Smooth muscle cell (in vitro differentiated cells): ENCODE results near the gene CCRL2. TPM values are rescaled to one million over a fixed set of nuclear protein-coding genes. Genes with fewer than 3 reads are reported as not detected.
"Not testable (repeated sequence)": the region's sequence is repeated elsewhere in the genome, so short reads cannot be mapped to it uniquely, and the experiment has no call there.

Source experiments
- DNase-seq: peaks from one replicate; lab custom pipeline; 2025; ENCODE audit not compliant: unreplicated experiment; lab: John Stamatoyannopoulos, UW
- H2AFZ ChIP-seq: fragments of 200-600 bp; sonication (generic); 2 replicates; pipeline ENCODE4 v1.6.0; 2016; ENCODE audit warnings: antibody characterized with exemption, low read depth, mild to moderate bottlenecking
- H3F3A ChIP-seq: fragments of 200-600 bp; sonication (generic); 2 replicates; pipeline ENCODE4 v1.6.0; 2017; ENCODE audit warnings: antibody characterized with exemption, low read depth
- H3K27ac ChIP-seq: fragments of 200-600 bp; sonication (generic); 2 replicates; pipeline ENCODE4 v1.5.1; 2016; ENCODE audit warnings: low read depth, mild to moderate bottlenecking
- H3K27me3 ChIP-seq: fragments of 200-600 bp; sonication (generic); 2 replicates; pipeline ENCODE4 v1.6.1; 2016; ENCODE audit warnings: low read depth, mild to moderate bottlenecking
- H3K36me3 ChIP-seq: fragments of 200-600 bp; sonication (generic); 2 replicates; pipeline ENCODE4 v1.5.1; 2016; ENCODE audit warnings: low read depth
- H3K4me1 ChIP-seq: fragments of 200-600 bp; sonication (generic); 2 replicates; pipeline ENCODE4 v1.5.1; 2016; ENCODE audit warnings: low read depth
- H3K4me2 ChIP-seq: fragments of 200-600 bp; sonication (generic); 2 replicates; pipeline ENCODE4 v1.6.0; 2016; ENCODE audit warnings: mild to moderate bottlenecking
- H3K4me3 ChIP-seq: fragments of 200-600 bp; sonication (generic); 2 replicates; pipeline ENCODE4 v1.5.1; 2016; ENCODE audit warnings: mild to moderate bottlenecking
- H3K79me2 ChIP-seq: fragments of 200-600 bp; sonication (generic); 2 replicates; pipeline ENCODE4 v1.6.0; 2016; ENCODE audit warnings: low read depth, mild to moderate bottlenecking
- H3K9ac ChIP-seq: fragments of 200-600 bp; sonication (generic); 2 replicates; pipeline ENCODE4 v1.6.0; 2016; ENCODE audit warnings: low read depth
- H3K9me3 ChIP-seq: fragments of 200-600 bp; sonication (generic); replicated peaks from 2 replicates; pipeline ENCODE4 v1.5.1; 2016; ENCODE audit warnings: low read depth
- H4K20me1 ChIP-seq: fragments of 200-600 bp; sonication (generic); 2 replicates; pipeline ENCODE4 v1.6.0; 2016; ENCODE audit warnings: low read depth
- CTCF ChIP-seq: fragments of 200-600 bp; sonication (generic); IDR thresholded peaks from 2 replicates; pipeline ENCODE4 v1.5.1; 2017; ENCODE audit warnings: borderline replicate concordance, mild to moderate bottlenecking, antibody characterized with exemption; ENCODE audit not compliant: insufficient read depth, poor library complexity, severe bottlenecking
- WGBS: methylation state at CpG from one replicate; pipeline ENCODE4 v1.1.7; 2016; ENCODE audit warnings: low lambda C conversion rate; 5-methylcytosine and 5-hydroxymethylcytosine counted together
- polyA plus RNA-seq: library from polyadenylated mRNA; unstranded; fragments of >200 nt; fragmentation: Nextera tagmentation; extraction: Ambion mirVana; gene quantifications from 2 replicates; pipeline ENCODE4 v1.2.1, GENCODE V29; 2016
- total RNA-seq: library from RNA; depleted of rRNA; stranded (reverse); fragments of >200 nt; gene quantifications from 2 replicates; pipeline ENCODE4 v1.2.3, GENCODE V29; 2014

The CCRL2 gene
- total and polyA plus RNA-seq, 2 experiments from 2014 or later, result not detected

DNA sequence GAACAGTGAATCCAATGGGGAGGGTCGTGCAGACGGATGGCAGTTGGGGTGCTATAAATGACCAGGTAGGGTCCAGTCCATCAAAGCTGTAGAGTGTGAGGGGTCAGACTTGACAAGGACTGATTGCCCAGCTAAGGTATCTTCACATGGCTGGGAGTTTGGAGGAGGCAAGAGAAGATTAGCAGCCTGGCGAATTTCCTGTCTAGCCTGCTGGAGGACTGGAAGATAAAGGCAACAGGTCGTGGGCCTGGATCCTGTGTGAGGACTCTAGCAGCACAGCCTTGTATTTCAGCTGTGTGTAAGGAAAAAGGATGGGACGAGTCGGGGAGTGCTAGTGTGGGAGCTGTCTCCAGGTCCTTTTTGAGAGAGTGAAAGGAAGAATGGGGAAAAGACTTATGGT is 17.8 kb upstream of the CCRL2 start:
- Histone ChIP-seq H3K4me3 (no peak overlapping the region), H3K27ac (no peak overlapping the region), H3K9me3 (no peaks in the 10 kb centered on the region), H3K36me3 (no peaks in the 10 kb centered on the region), H3K4me2 (no peak overlapping the region), H3K79me2 (no peaks in the 10 kb centered on the region), H4K20me1 (no peaks in the 10 kb centered on the region), H3F3A (no peaks in the 10 kb centered on the region), H3K27me3 (peaks cover 31% of the 10 kb centered on the region), H3K9ac (no peak overlapping the region), H2AFZ (no peak overlapping the region), H3K4me1 (no peaks in the 10 kb centered on the region)
- WGBS, result 69% methylated on average over 6 of the region's 6 CpGs
- DNase-seq, result no peak
- no peak for TF ChIP-seq CTCF

DNA sequence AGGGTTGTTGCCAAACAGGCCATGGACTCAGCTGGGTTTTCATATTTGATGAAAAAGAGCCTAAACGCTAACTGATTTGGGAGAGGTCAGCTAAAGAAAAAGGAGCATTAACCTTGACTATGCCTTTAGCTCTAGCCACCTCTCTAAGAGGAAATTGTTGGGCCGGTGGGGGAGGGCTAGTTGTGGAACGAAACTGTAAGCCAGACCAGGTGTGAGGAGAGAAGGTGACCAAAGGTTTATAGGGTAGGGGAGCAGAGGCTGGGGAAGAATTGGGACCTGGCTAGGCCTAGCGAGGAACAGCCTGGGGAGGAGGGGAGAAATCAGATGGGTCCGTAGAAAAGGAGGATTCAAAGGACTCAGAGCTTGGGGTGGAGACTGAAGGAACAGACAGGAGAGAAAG is 15.5 kb upstream of the CCRL2 start:
- H3F3A ChIP-seq, H3K79me2 ChIP-seq, H2AFZ ChIP-seq, H3K27ac ChIP-seq, H3K4me3 ChIP-seq, H3K36me3 ChIP-seq, DNase-seq, H4K20me1 ChIP-seq, H3K9me3 ChIP-seq, H3K4me1 ChIP-seq, H3K4me2 ChIP-seq, H3K9ac ChIP-seq: not testable (repeated sequence)
- peaks cover 53% of the 10 kb centered on the region for H3K27me3 ChIP-seq
- WGBS, result 86% methylated on average over 5 of the region's 5 CpGs

- WGBS, result 85% methylated on average over 2 of the region's 2 CpGs
- TF ChIP-seq CTCF, result no peak
These were observed 14.0 kb upstream of the CCRL2 start for GRCh38 chr3:46393011-46393410.

GRCh38 chr3:46393554-46394434 is 13.3 kb upstream of the CCRL2 start:
- DNase-seq, result no peak
- H3F3A ChIP-seq, result no peaks in the 10 kb centered on the region
- no peak overlapping the region for H3K27ac ChIP-seq
- TF ChIP-seq CTCF, result no peak
- H3K4me3 ChIP-seq, result no peak overlapping the region
- no peaks in the 10 kb centered on the region for H3K79me2 ChIP-seq
- peaks cover 75% of the 10 kb centered on the region for H3K27me3 ChIP-seq
- no peaks in the 10 kb centered on the region for H3K9me3 ChIP-seq
- H2AFZ ChIP-seq, result no peak overlapping the region
- H4K20me1 ChIP-seq, result no peaks in the 10 kb centered on the region
- H3K4me2 ChIP-seq, result no peak overlapping the region
- WGBS, result 78% methylated on average over 8 of the region's 8 CpGs
- no peaks in the 10 kb centered on the region for H3K36me3 ChIP-seq
- H3K4me1 ChIP-seq, result no peaks in the 10 kb centered on the region
- H3K9ac ChIP-seq, result no peak overlapping the region

More at GRCh38 chr3:46393011-46393410, 14.0 kb upstream of the CCRL2 start:
- Histone ChIP-seq H3K4me3 (no peak overlapping the region), H3K79me2 (no peaks in the 10 kb centered on the region), H3F3A (no peaks in the 10 kb centered on the region), H3K27ac (no peak overlapping the region), H4K20me1 (no peaks in the 10 kb centered on the region), H3K4me1 (no peaks in the 10 kb centered on the region), H3K27me3 (peaks cover 68% of the 10 kb centered on the region), H3K4me2 (no peak overlapping the region), H2AFZ (no peak overlapping the region), H3K9ac (no peak overlapping the region), H3K9me3 (no peaks in the 10 kb centered on the region), H3K36me3 (no peaks in the 10 kb centered on the region)
- DNase-seq, result no peak
